Calu3 (cell line): Measurements from ENCODE around the gene NKD1. TPM values are rescaled to one million over a fixed set of nuclear protein-coding genes. Genes with fewer than 3 reads are reported as not detected.

ENCODE experiments used
- BruUV-seq: library from RNA; stranded (reverse); fragments of 400-500 nt; replicated peaks from 2 replicates; lab custom pipeline; 2021; lab: Mats Ljungman, UMichigan
- CTCF ChIA-PET: fragments of 300-600 bp; sonication (Branson Sonifier 250); formaldehyde crosslinking; loops from one replicate; lab custom pipeline; 2022; ENCODE audit warnings: antibody characterized with exemption; lab: Charles Lee
- DNase-seq: peaks from one replicate; pipeline ENCODE4 v3.0.0; 2022
- H3K27ac Mint-ChIP-seq: one replicate; pipeline ENCODE4 v1.8.0; 2022; ENCODE audit warnings: mixed read lengths; ENCODE audit not compliant: unreplicated experiment
- H3K27me3 Mint-ChIP-seq: one replicate; pipeline ENCODE4 v1.8.0; 2022; ENCODE audit warnings: mixed read lengths; ENCODE audit not compliant: unreplicated experiment
- H3K36me3 Mint-ChIP-seq: one replicate; pipeline ENCODE4 v1.8.0; 2022; ENCODE audit warnings: mild to moderate bottlenecking, moderate library complexity, mixed read lengths; ENCODE audit not compliant: insufficient read depth, unreplicated experiment
- H3K4me1 Mint-ChIP-seq: one replicate; pipeline ENCODE4 v1.8.0; 2022; ENCODE audit warnings: mild to moderate bottlenecking, low read depth, mixed read lengths; ENCODE audit not compliant: unreplicated experiment
- H3K4me3 Mint-ChIP-seq: one replicate; pipeline ENCODE4 v1.8.0; 2022; ENCODE audit warnings: mild to moderate bottlenecking, low read depth, moderate library complexity, mixed read lengths; ENCODE audit not compliant: unreplicated experiment
- H3K9me3 Mint-ChIP-seq: one replicate; pipeline ENCODE4 v1.8.0; 2022; ENCODE audit warnings: low read depth, mixed read lengths; ENCODE audit not compliant: unreplicated experiment
- CTCF ChIP-seq: fragments of 200-600 bp; IDR thresholded peaks from one replicate; pipeline ENCODE4 v1.8.0; 2022; ENCODE audit warnings: antibody characterized with exemption; ENCODE audit not compliant: unreplicated experiment
- intact Hi-C: fragments of 100-400 bp; cut with micrococcal nuclease; formaldehyde crosslinking; loops from one replicate; pipeline ENCODE4 v1.10.0; 2022; ENCODE audit not compliant: unreplicated experiment
- total RNA-seq: library from RNA; stranded (reverse); gene quantifications from 2 replicates; pipeline ENCODE4 v1.2.3, GENCODE V29; 2022

Gene NKD1
- total RNA-seq, 1 experiment from 2014 or later: 0.31 TPM

DNA sequence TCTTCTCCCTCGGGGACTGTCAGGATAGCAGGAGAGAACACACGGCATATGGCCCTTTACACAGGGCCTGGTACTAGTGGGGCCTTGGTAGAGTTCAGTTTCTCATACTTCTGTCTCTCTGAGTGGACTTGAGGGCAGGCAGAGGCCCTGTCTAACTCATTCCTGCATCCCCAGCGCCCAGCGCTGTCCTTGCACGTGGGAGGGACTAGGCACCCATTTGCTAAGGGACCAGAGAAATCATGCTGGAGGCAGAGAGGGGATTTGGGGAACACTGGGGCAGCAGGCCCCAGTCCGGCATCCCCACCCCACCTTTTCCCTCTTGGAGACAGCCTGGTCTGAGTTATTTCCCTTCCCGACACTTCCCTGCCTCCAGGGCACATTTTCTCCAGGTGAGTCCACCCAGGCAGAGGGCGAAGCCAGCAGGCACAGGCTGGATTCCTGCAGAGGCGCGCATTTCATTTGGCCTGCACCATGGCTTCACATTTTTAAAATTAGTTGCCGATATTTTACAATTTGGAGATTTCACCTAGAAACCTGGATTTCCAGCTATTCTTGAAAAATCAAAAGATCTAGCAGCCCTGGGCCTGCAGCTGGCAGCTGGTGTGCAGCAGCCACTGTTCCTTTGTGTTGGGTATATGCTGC is 9.7 kb upstream of the NKD1 start:
- no TSS peak for BruUV-seq
- no peak for TF ChIP-seq CTCF
- Mint-ChIP-seq H3K4me3 (no peak overlapping the region), H3K9me3 (no peaks in the 10 kb centered on the region), H3K27ac (no peak overlapping the region), H3K4me1 (no peaks in the 10 kb centered on the region), H3K36me3 (no peaks in the 10 kb centered on the region), H3K27me3 (peaks cover 81% of the 10 kb centered on the region)
- intact Hi-C loops: no loop called here
- CTCF ChIA-PET: no interaction called here
- no peak for DNase-seq

DNA sequence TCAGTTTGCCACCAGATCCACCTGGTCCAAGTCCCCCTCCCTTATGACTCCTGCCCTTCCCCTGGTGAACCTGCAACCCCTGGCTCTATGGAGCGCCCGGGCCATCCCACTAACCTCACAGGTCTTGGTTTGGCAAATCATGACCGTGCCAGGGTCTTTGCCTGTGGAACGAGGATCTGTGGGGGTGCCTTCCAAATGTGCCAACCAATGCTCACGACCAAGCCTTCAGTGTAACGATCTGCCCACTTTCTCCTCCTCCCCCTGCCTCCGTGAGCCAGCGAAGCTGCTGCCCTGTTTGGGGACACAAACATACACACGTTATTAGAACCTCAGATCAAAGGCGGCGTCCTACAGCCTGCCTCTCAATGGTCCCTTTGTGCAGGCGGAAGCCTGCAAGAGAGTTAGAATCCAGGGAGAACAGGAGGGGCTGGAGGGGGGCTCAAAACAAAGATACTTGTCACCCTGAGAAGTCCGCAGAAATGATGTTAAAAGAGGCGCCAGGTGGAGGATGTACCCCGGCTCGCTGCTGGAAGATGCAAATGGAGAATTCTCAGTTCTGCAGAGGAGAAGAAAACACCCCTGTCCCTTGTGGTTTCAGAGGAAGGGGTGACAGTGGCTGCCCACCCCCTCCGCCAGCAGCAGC is 9.0 kb upstream of the NKD1 start:
- H3K4me3 Mint-ChIP-seq: no peak overlapping the region
- H3K9me3 Mint-ChIP-seq: no peaks in the 10 kb centered on the region
- no peak for DNase-seq
- no peaks in the 10 kb centered on the region for H3K36me3 Mint-ChIP-seq
- intact Hi-C loops: no loop called here
- H3K27ac Mint-ChIP-seq: no peak overlapping the region
- no peaks in the 10 kb centered on the region for H3K4me1 Mint-ChIP-seq
- H3K27me3 Mint-ChIP-seq: peaks cover 81% of the 10 kb centered on the region
- CTCF ChIA-PET: interaction anchor here (0.9 kb wide), 1 partner anchor 1262 kb away, joined by 5 read pairs; no protein-coding TSS in a partner anchor
- no peak for TF ChIP-seq CTCF
- BruUV-seq: no TSS peak

DNA sequence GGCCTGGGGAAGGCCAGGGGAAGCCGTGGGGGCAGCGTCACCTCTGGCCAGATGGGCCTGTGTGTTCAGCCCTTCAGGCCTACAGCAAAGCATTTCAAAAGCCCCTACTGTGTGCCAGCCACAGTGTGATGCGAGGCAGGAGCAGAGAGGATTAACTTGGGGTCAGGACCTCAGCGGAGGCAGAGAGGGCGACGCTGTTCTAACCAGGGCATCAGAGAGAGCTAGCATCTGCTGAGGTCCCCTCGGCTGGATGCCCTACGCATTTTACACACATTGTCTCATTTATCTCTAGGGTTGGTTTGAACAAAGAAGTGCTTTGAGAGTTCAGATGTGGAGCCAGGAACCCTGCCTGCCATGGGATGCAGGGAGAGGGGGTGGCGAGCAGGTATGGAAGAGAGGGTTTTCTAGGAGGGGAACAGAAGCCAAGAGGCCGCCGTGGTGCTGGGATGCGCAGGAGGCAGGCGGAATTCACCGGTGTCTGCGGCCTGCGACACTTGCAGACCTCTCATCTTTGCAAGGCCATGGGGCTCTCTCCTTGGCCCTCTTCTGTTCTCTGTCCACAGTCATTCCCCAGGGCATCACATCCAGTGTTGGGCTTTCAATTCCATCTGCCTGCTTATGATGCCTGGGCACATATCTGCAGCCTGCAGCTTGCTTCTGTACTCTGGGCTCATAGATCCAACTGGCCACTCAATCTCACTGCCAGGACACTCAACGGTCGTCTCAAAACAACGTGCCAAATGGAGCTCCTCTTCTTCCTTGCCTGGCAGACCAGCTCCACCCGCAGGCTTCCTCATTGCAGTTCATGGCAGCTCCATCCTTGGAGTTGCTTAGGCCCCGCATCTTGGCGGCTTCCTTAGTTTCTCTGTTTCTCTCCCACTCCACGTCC is 8.1 kb upstream of the NKD1 start:
- CTCF ChIA-PET: interaction anchor here (0.5 to 0.9 kb wide), 2 partner anchors 371 to 1261 kb away, joined by 5 to 8 read pairs; no protein-coding TSS in a partner anchor

More for the DNA sequence above, 8.1 kb upstream of the NKD1 start:
- H3K9me3 Mint-ChIP-seq: no peaks in the 10 kb centered on the region
- peaks cover 81% of the 10 kb centered on the region for H3K27me3 Mint-ChIP-seq
- BruUV-seq: no TSS peak
- no peak overlapping the region for H3K27ac Mint-ChIP-seq
- intact Hi-C loops: no loop called here
- no peak overlapping the region for H3K4me3 Mint-ChIP-seq
- no peaks in the 10 kb centered on the region for H3K4me1 Mint-ChIP-seq
- TF ChIP-seq CTCF: no peak
- no peaks in the 10 kb centered on the region for H3K36me3 Mint-ChIP-seq
- DNase-seq: no peak
